ENCODE data around the gene INPP5A.

INPP5A gene

GRCh38 chr10:132524443-132525285 is 12.9 kb upstream of the INPP5A start:
- CTCF ChIA-PET: no interaction called here
- POLR2A ChIA-PET: no interaction called here
- TF ChIP-seq CTCF (IDR thresholded peaks at IDR 0.05; ENCODE audit: control extremely low read depth, extremely low read depth, low read depth, missing control alignments): no peak
- no peak for DNase-seq (ENCODE audit: extremely low spot score)

GRCh38 chr10:132526676-132527075 is 10.9 kb upstream of the INPP5A start:
- no peak for DNase-seq (ENCODE audit: extremely low spot score)
- CTCF ChIA-PET: interaction anchor here (0.8 kb wide), 1 partner anchor 25 kb away, joined by 3 read pairs; no protein-coding TSS in a partner anchor
- no peak for TF ChIP-seq CTCF (IDR thresholded peaks at IDR 0.05; ENCODE audit: control extremely low read depth, extremely low read depth, low read depth, missing control alignments)
- POLR2A ChIA-PET: no interaction called here

GRCh38 chr10:132527339-132528063 is 10.1 kb upstream of the INPP5A start:
- CTCF ChIA-PET: no interaction called here
- no peak for DNase-seq (ENCODE audit: extremely low spot score)
- POLR2A ChIA-PET: no interaction called here
- TF ChIP-seq CTCF (IDR thresholded peaks at IDR 0.05; ENCODE audit: control extremely low read depth, extremely low read depth, low read depth, missing control alignments): no peak

- TF ChIP-seq CTCF (IDR thresholded peaks at IDR 0.05; ENCODE audit: control extremely low read depth, extremely low read depth, low read depth, missing control alignments): no peak
- no peak for DNase-seq (ENCODE audit: extremely low spot score)
- CTCF ChIA-PET: no interaction called here
- POLR2A ChIA-PET: no interaction called here
Measured at GRCh38 chr10:132528064-132528691, 9.4 kb upstream of the INPP5A start.

GRCh38 chr10:132532179-132532578 is 5.4 kb upstream of the INPP5A start:
- TF ChIP-seq CTCF (IDR thresholded peaks at IDR 0.05; ENCODE audit: control extremely low read depth, extremely low read depth, low read depth, missing control alignments): no peak
- DNase-seq (ENCODE audit: extremely low spot score): no peak
- POLR2A ChIA-PET: no interaction called here
- CTCF ChIA-PET: interaction anchor here (0.8 to 1.2 kb wide), 3 partner anchors 14 to 510 kb away, joined by 3 read pairs; no protein-coding TSS in a partner anchor

- CTCF ChIA-PET: interaction anchor here (0.8 to 1.2 kb wide), 3 partner anchors 15 to 510 kb away, joined by 3 read pairs; no protein-coding TSS in a partner anchor
- POLR2A ChIA-PET: no interaction called here
- no peak for DNase-seq (ENCODE audit: extremely low spot score)
- no peak for TF ChIP-seq CTCF (IDR thresholded peaks at IDR 0.05; ENCODE audit: control extremely low read depth, extremely low read depth, low read depth, missing control alignments)
Measured at GRCh38 chr10:132532749-132533560, 4.6 kb upstream of the INPP5A start.

All from GM10248 (cell line).